ENCODE measurements around the gene MCOLN2.
"Not testable (repeated sequence)": the region's sequence is repeated elsewhere in the genome, so short reads cannot be mapped to it uniquely, and the experiment has no call there.

MCOLN2 gene

GRCh38 chr1:84908746-84909464 lies 88.0 kb downstream of the MCOLN2 start:
- peak; percentile 59; the same call in 1 of the 2 replicates for TF ChIP-seq ZNF8 (CRISPR knock-in tag; IDR thresholded peaks at IDR 0.05)
- ATAC-seq, result not testable (repeated sequence)

GRCh38 chr1:84907095-84907827 lies 89.7 kb downstream of the MCOLN2 start:
- no peak for ATAC-seq
- no peak for TF ChIP-seq SNAI2 (CRISPR knock-in tag; IDR thresholded peaks at IDR 0.05)
- no peak for TF ChIP-seq PATZ1 (CRISPR knock-in tag; IDR thresholded peaks at IDR 0.05; ENCODE audit: borderline replicate concordance)
- TF ChIP-seq CREB5 (CRISPR knock-in tag; IDR thresholded peaks at IDR 0.05; ENCODE audit: low read depth), result no peak
- no peak for TF ChIP-seq TSHZ2 (CRISPR knock-in tag; IDR thresholded peaks at IDR 0.05)
- no peak for TF ChIP-seq ARNTL (CRISPR knock-in tag; IDR thresholded peaks at IDR 0.05; ENCODE audit: borderline replicate concordance, low read depth)
- no peak for TF ChIP-seq ZNF8 (CRISPR knock-in tag; IDR thresholded peaks at IDR 0.05)
- TF ChIP-seq TCF4 (CRISPR knock-in tag; IDR thresholded peaks at IDR 0.05; ENCODE audit: borderline replicate concordance), result no peak
- no peak for TF ChIP-seq TOX (CRISPR knock-in tag; IDR thresholded peaks at IDR 0.05; ENCODE audit: borderline replicate concordance)
- TF ChIP-seq OSR1 (CRISPR knock-in tag; IDR thresholded peaks at IDR 0.05), result no peak
- no peak for TF ChIP-seq PPARA (CRISPR knock-in tag; IDR thresholded peaks at IDR 0.05; ENCODE audit: borderline replicate concordance)

- ATAC-seq, result not testable (repeated sequence)
Observed at GRCh38 chr1:84902727-84903126, 94.2 kb downstream of the MCOLN2 start.

- no peak for ATAC-seq
- no peak for TF ChIP-seq CREB5 (CRISPR knock-in tag; IDR thresholded peaks at IDR 0.05; ENCODE audit: low read depth)
- no peak for TF ChIP-seq ESRRG (CRISPR knock-in tag; IDR thresholded peaks at IDR 0.05)
- no peak for TF ChIP-seq ZC3H10 (CRISPR knock-in tag; IDR thresholded peaks at IDR 0.05)
- no peak for TF ChIP-seq CSRNP3 (CRISPR knock-in tag; IDR thresholded peaks at IDR 0.05)
- no peak for TF ChIP-seq TCF4 (CRISPR knock-in tag; IDR thresholded peaks at IDR 0.05; ENCODE audit: borderline replicate concordance)
- TF ChIP-seq TSHZ2 (CRISPR knock-in tag; IDR thresholded peaks at IDR 0.05), result no peak
- no peak for TF ChIP-seq ZNF565 (CRISPR knock-in tag; conservative IDR thresholded peaks at IDR 0.05; ENCODE audit: low read depth)
- no peak for TF ChIP-seq POU6F1 (CRISPR knock-in tag; IDR thresholded peaks at IDR 0.05; ENCODE audit: borderline replicate concordance, low read depth)
- no peak for TF ChIP-seq RARB (CRISPR knock-in tag; IDR thresholded peaks at IDR 0.05)
- TF ChIP-seq TOX (CRISPR knock-in tag; IDR thresholded peaks at IDR 0.05; ENCODE audit: borderline replicate concordance), result no peak
- TF ChIP-seq ARNTL (CRISPR knock-in tag; IDR thresholded peaks at IDR 0.05; ENCODE audit: borderline replicate concordance, low read depth), result no peak
- TF ChIP-seq ZFP30 (CRISPR knock-in tag; IDR thresholded peaks at IDR 0.05), result no peak
Observed at GRCh38 chr1:84899969-84900368, 96.9 kb downstream of the MCOLN2 start.

Data from SK-N-SH treated with all-trans-retinoic acid at 6 μM for 48 hours (cell line).